Smooth muscle cell (in vitro differentiated cells): ENCODE results near the gene ASB16. TPM values are rescaled to one million over a fixed set of nuclear protein-coding genes. Genes with fewer than 3 reads are reported as not detected.

Experiments
- DNase-seq: peaks from one replicate; lab custom pipeline; 2025; ENCODE audit not compliant: unreplicated experiment; lab: John Stamatoyannopoulos, UW
- H2AFZ ChIP-seq: fragments of 200-600 bp; sonication (generic); 2 replicates; pipeline ENCODE4 v1.6.0; 2016; ENCODE audit warnings: antibody characterized with exemption, low read depth, mild to moderate bottlenecking
- H3F3A ChIP-seq: fragments of 200-600 bp; sonication (generic); 2 replicates; pipeline ENCODE4 v1.6.0; 2017; ENCODE audit warnings: antibody characterized with exemption, low read depth
- H3K27ac ChIP-seq: fragments of 200-600 bp; sonication (generic); 2 replicates; pipeline ENCODE4 v1.5.1; 2016; ENCODE audit warnings: low read depth, mild to moderate bottlenecking
- H3K27me3 ChIP-seq: fragments of 200-600 bp; sonication (generic); 2 replicates; pipeline ENCODE4 v1.6.1; 2016; ENCODE audit warnings: low read depth, mild to moderate bottlenecking
- H3K36me3 ChIP-seq: fragments of 200-600 bp; sonication (generic); 2 replicates; pipeline ENCODE4 v1.5.1; 2016; ENCODE audit warnings: low read depth
- H3K4me1 ChIP-seq: fragments of 200-600 bp; sonication (generic); 2 replicates; pipeline ENCODE4 v1.5.1; 2016; ENCODE audit warnings: low read depth
- H3K4me2 ChIP-seq: fragments of 200-600 bp; sonication (generic); 2 replicates; pipeline ENCODE4 v1.6.0; 2016; ENCODE audit warnings: mild to moderate bottlenecking
- H3K4me3 ChIP-seq: fragments of 200-600 bp; sonication (generic); 2 replicates; pipeline ENCODE4 v1.5.1; 2016; ENCODE audit warnings: mild to moderate bottlenecking
- H3K79me2 ChIP-seq: fragments of 200-600 bp; sonication (generic); 2 replicates; pipeline ENCODE4 v1.6.0; 2016; ENCODE audit warnings: low read depth, mild to moderate bottlenecking
- H3K9ac ChIP-seq: fragments of 200-600 bp; sonication (generic); 2 replicates; pipeline ENCODE4 v1.6.0; 2016; ENCODE audit warnings: low read depth
- H3K9me3 ChIP-seq: fragments of 200-600 bp; sonication (generic); replicated peaks from 2 replicates; pipeline ENCODE4 v1.5.1; 2016; ENCODE audit warnings: low read depth
- H4K20me1 ChIP-seq: fragments of 200-600 bp; sonication (generic); 2 replicates; pipeline ENCODE4 v1.6.0; 2016; ENCODE audit warnings: low read depth
- CTCF ChIP-seq: fragments of 200-600 bp; sonication (generic); IDR thresholded peaks from 2 replicates; pipeline ENCODE4 v1.5.1; 2017; ENCODE audit warnings: borderline replicate concordance, mild to moderate bottlenecking, antibody characterized with exemption; ENCODE audit not compliant: insufficient read depth, poor library complexity, severe bottlenecking
- WGBS: methylation state at CpG from one replicate; pipeline ENCODE4 v1.1.7; 2016; ENCODE audit warnings: low lambda C conversion rate; 5-methylcytosine and 5-hydroxymethylcytosine counted together
- polyA plus RNA-seq: library from polyadenylated mRNA; unstranded; fragments of >200 nt; fragmentation: Nextera tagmentation; extraction: Ambion mirVana; gene quantifications from 2 replicates; pipeline ENCODE4 v1.2.1, GENCODE V29; 2016
- total RNA-seq: library from RNA; depleted of rRNA; stranded (reverse); fragments of >200 nt; gene quantifications from 2 replicates; pipeline ENCODE4 v1.2.3, GENCODE V29; 2014

ASB16 gene
- total and polyA plus RNA-seq, 2 experiments from 2014 or later: 0.35 TPM; not detected in 1

DNA sequence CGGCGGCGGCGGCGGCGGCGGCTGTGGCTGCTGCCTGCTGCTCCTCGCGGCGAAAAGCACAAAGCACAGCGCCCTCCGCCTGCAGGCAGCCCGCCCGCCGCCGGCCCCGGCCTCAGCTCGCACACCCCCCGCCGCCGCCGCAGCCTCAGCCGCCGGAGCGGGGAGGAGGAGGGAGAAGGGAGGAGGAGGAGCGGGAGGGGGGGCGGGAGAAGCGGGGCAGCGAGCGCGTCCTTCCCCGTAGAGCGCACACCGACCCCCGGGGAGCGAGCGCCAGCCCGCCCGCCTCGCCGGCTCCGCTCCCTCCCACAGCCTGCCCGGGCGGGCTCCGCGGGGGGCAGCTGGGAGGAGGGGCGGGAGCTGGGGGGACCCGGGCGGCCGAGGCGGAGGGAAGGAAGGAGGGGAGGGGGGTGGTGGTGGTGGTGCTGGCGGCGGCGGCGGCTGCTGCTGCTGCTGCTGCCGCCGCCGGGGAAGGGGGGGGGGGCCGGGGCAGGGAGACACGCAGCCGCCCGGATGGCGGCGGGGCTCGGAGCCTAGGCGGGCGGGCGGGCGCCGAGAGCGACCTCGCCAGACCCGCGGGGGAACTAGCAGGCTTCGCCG, 49.2 kb downstream of the ASB16 start, which contains the start of gene UBTF:
UBTF (minus strand) TSS at position 60 of the 597 bp plus-strand sequence. CDS start 1,446 bp downstream, outside the sequence.
- Histone ChIP-seq H3K4me3 (peak within 1 kb of the TSS; percentile 99), H3K4me2 (peak within 1 kb of the TSS; percentile 96), H3K9me3 (no peaks in the 10 kb centered on the region), H3K79me2 (peaks cover 27% of the 10 kb centered on the region), H3K36me3 (no peaks in the 10 kb centered on the region), H3K27ac (peak within 1 kb of the TSS; percentile 89), H3F3A (peaks cover 4% of the 10 kb centered on the region), H3K4me1 (no peaks in the 10 kb centered on the region), H3K9ac (peak within 1 kb of the TSS; percentile 81), H2AFZ (no peak within 1 kb of the TSS), H3K27me3 (no peaks in the 10 kb centered on the region), H4K20me1 (peaks cover 30% of the 10 kb centered on the region)
- 0% methylated on average over 6 of the region's 76 CpGs for WGBS
- DNase-seq: peak; percentile 74
- TF ChIP-seq CTCF: no peak

DNA sequence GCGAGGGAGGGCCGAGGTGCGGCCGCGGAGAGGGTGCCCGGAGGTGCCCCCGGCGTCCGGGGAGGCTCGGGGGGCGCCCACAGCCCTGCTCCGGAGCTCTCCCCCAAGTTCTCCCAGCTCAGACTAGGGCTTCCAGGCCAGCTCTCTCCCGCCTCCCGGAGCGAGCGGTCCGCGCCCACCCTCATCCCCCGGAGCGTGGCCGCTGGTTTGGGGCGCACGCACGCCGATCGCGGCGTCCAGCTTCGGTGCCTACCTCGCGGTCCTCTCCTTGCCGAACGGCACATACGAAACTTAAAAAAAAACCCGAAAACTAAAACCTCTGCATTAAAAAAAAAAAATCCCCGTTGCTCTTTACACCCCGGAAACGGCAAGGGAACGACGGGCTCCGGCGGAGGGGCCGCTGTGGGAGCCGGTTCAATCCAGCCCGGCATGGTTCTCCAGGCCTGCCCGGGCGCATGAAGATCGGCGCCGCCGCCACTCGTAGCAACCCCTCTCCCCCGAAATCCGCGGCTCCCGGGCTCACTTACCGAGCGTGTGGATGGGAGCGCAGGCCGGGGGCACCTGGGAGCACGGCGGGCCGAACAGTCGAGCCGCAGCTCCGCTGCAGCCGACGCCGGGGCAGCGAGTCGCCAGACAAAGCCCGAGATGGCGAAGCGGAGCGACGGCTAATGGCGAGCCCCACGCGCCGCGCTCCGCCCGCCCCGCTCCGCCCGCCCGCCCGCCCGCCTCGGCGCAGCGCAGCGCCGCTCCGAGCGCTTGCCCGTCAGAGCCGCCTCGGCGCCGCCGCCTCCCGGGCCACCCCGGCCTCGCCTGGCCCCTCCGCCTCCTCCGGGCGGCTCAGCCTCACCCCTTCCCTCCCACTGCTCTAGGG, 49.9 kb downstream of the ASB16 start:
- H2AFZ ChIP-seq: no peak overlapping the region
- H3K4me1 ChIP-seq: no peaks in the 10 kb centered on the region
- no peak for TF ChIP-seq CTCF
- no peaks in the 10 kb centered on the region for H3K36me3 ChIP-seq
- H4K20me1 ChIP-seq: peaks cover 29% of the 10 kb centered on the region
- H3K4me2 ChIP-seq: peak overlapping the region; percentile 96
- WGBS: 1% methylated on average over 60 of the region's 108 CpGs
- DNase-seq: peak; percentile 51
- no peaks in the 10 kb centered on the region for H3K27me3 ChIP-seq
- peak overlapping the region; percentile 99 for H3K4me3 ChIP-seq
- H3K9ac ChIP-seq: peak overlapping the region; percentile 79
- peaks cover 4% of the 10 kb centered on the region for H3F3A ChIP-seq
- H3K27ac ChIP-seq: peak overlapping the region; percentile 60
- peaks cover 27% of the 10 kb centered on the region for H3K79me2 ChIP-seq
- no peaks in the 10 kb centered on the region for H3K9me3 ChIP-seq

GRCh38 chr17:44221084-44221861, 50.8 kb downstream of the ASB16 start:
- Histone ChIP-seq H3K27ac (peak overlapping the region; percentile 55), H3K9me3 (no peaks in the 10 kb centered on the region), H3K27me3 (no peaks in the 10 kb centered on the region), H4K20me1 (peaks cover 20% of the 10 kb centered on the region), H3K9ac (peak overlapping the region; percentile 38), H3F3A (peaks cover 4% of the 10 kb centered on the region), H2AFZ (peak overlapping the region; percentile 68), H3K4me2 (peak overlapping the region; percentile 96), H3K4me3 (peak overlapping the region; percentile 99), H3K4me1 (no peaks in the 10 kb centered on the region), H3K79me2 (peaks cover 27% of the 10 kb centered on the region), H3K36me3 (no peaks in the 10 kb centered on the region)
- 1% methylated on average over 46 of the region's 54 CpGs for WGBS
- peak; percentile 47 for DNase-seq
- no peak for TF ChIP-seq CTCF
